ENCODE measurements around the gene PLCB3. TPM values are rescaled to one million over a fixed set of nuclear protein-coding genes. Genes with fewer than 3 reads are reported as not detected.

The PLCB3 gene
- polyA plus RNA-seq, 1 donor from 2014 or later: 2.1 TPM

GRCh38 chr11:64259533-64260067 is 8.3 kb downstream of the PLCB3 start:
- H3K79me2 ChIP-seq (replicated peaks; ENCODE audit: insufficient read depth, low read length): no peaks in the 10 kb centered on the region
- no peaks in the 10 kb centered on the region for H3K36me3 ChIP-seq (ENCODE audit: insufficient read depth, low read length)

DNA sequence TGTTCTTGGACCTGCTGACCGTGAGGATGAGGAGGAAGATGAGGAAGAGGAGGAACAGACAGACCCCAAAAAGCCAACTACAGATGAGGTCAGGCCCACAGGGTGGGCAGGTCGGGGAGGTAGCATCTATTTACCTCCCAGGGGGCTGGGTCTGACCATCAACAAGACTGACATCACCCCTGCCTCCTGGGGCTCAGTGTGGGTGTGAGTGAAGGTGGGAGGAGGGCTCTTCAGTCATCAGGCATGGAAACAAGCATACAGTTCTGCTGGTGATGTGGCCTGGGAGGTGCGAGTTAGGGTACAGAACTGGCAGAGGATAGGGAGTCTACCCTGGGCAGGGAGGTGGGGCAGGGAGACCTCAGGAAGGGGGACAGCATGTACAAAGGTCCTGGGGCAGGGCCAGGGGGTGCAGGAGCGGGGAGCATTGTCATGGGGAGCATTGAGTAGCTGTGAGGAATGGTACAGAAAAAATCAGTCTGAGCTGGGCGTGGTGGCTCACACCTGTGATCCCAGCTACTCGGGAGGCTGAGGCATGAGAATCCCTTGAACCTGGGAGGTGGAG is 8.9 kb downstream of the PLCB3 start:
- H3K36me3 ChIP-seq (ENCODE audit: insufficient read depth, low read length): no peaks in the 10 kb centered on the region
- H3K9me2 ChIP-seq (ENCODE audit: insufficient read depth, low read length): no peaks in the 10 kb centered on the region
- no peak for TF ChIP-seq EZH2 (IDR thresholded peaks at IDR 0.05; ENCODE audit: borderline replicate concordance, insufficient read depth, low read length, poor library complexity, severe bottlenecking)
- TF ChIP-seq SMC3 (conservative IDR thresholded peaks at IDR 0.05; ENCODE audit: poor library complexity): no peak
- no peak for TF ChIP-seq TAF1 (IDR thresholded peaks at IDR 0.05; ENCODE audit: low read depth)
- TF ChIP-seq RAD21 (conservative IDR thresholded peaks at IDR 0.05): no peak
- TF ChIP-seq, protein P1, sequence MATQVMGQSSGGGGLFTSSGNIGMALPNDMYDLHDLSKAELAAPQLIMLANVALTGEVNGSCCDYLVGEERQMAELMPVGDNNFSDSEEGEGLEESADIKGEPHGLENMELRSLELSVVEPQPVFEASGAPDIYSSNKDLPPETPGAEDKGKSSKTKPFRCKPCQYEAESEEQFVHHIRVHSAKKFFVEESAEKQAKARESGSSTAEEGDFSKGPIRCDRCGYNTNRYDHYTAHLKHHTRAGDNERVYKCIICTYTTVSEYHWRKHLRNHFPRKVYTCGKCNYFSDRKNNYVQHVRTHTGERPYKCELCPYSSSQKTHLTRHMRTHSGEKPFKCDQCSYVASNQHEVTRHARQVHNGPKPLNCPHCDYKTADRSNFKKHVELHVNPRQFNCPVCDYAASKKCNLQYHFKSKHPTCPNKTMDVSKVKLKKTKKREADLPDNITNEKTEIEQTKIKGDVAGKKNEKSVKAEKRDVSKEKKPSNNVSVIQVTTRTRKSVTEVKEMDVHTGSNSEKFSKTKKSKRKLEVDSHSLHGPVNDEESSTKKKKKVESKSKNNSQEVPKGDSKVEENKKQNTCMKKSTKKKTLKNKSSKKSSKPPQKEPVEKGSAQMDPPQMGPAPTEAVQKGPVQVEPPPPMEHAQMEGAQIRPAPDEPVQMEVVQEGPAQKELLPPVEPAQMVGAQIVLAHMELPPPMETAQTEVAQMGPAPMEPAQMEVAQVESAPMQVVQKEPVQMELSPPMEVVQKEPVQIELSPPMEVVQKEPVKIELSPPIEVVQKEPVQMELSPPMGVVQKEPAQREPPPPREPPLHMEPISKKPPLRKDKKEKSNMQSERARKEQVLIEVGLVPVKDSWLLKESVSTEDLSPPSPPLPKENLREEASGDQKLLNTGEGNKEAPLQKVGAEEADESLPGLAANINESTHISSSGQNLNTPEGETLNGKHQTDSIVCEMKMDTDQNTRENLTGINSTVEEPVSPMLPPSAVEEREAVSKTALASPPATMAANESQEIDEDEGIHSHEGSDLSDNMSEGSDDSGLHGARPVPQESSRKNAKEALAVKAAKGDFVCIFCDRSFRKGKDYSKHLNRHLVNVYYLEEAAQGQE (IDR thresholded peaks at IDR 0.05; ENCODE audit: borderline replicate concordance): no peak
- TF ChIP-seq EP300 (conservative IDR thresholded peaks at IDR 0.05; ENCODE audit: poor library complexity, severe bottlenecking): no peak
- TF ChIP-seq, protein P2, sequence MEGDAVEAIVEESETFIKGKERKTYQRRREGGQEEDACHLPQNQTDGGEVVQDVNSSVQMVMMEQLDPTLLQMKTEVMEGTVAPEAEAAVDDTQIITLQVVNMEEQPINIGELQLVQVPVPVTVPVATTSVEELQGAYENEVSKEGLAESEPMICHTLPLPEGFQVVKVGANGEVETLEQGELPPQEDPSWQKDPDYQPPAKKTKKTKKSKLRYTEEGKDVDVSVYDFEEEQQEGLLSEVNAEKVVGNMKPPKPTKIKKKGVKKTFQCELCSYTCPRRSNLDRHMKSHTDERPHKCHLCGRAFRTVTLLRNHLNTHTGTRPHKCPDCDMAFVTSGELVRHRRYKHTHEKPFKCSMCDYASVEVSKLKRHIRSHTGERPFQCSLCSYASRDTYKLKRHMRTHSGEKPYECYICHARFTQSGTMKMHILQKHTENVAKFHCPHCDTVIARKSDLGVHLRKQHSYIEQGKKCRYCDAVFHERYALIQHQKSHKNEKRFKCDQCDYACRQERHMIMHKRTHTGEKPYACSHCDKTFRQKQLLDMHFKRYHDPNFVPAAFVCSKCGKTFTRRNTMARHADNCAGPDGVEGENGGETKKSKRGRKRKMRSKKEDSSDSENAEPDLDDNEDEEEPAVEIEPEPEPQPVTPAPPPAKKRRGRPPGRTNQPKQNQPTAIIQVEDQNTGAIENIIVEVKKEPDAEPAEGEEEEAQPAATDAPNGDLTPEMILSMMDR (IDR thresholded peaks at IDR 0.05; ENCODE audit: poor library complexity, severe bottlenecking): no peak
- no peak for TF ChIP-seq MXI1 (conservative IDR thresholded peaks at IDR 0.05; ENCODE audit: poor library complexity, severe bottlenecking)
- TF ChIP-seq POLR2AphosphoS5 (IDR thresholded peaks at IDR 0.05): no peak
- no peaks in the 10 kb centered on the region for H3K9me3 ChIP-seq (ENCODE audit: low read length)
- H3F3A ChIP-seq (ENCODE audit: insufficient read depth, low read length, poor library complexity, severe bottlenecking): no peaks in the 10 kb centered on the region
- H3K4me2 ChIP-seq (ENCODE audit: low read length): no peak overlapping the region
- no peak overlapping the region for H3K4me3 ChIP-seq (ENCODE audit: low read length)
- no peaks in the 10 kb centered on the region for H3K79me2 ChIP-seq (replicated peaks; ENCODE audit: insufficient read depth, low read length)
- no peak overlapping the region for H3K9ac ChIP-seq (ENCODE audit: low read length)
- no peak overlapping the region for H2AFZ ChIP-seq (ENCODE audit: low read depth, low read length)
- no peaks in the 10 kb centered on the region for H3K27me3 ChIP-seq (ENCODE audit: insufficient read depth, low read depth, low read length)
- H3K27ac ChIP-seq (ENCODE audit: low read length): no peak overlapping the region
- H4K20me1 ChIP-seq (ENCODE audit: insufficient read depth): no peaks in the 10 kb centered on the region

More at GRCh38 chr11:64259533-64260067, 8.3 kb downstream of the PLCB3 start:
- Histone ChIP-seq H3K27me3 (ENCODE audit: insufficient read depth, low read depth, low read length) (no peaks in the 10 kb centered on the region), H3K27ac (ENCODE audit: low read length) (no peak overlapping the region), H3K4me2 (ENCODE audit: low read length) (no peak overlapping the region), H3K9me2 (ENCODE audit: insufficient read depth, low read length) (no peaks in the 10 kb centered on the region), H4K20me1 (ENCODE audit: insufficient read depth) (no peaks in the 10 kb centered on the region), H3K9ac (ENCODE audit: low read length) (no peak overlapping the region), H3F3A (ENCODE audit: insufficient read depth, low read length, poor library complexity, severe bottlenecking) (no peaks in the 10 kb centered on the region), H2AFZ (ENCODE audit: low read depth, low read length) (no peak overlapping the region), H3K9me3 (ENCODE audit: low read length) (no peaks in the 10 kb centered on the region), H3K4me3 (ENCODE audit: low read length) (no peak overlapping the region)
- TF ChIP-seq EZH2 (IDR thresholded peaks at IDR 0.05; ENCODE audit: borderline replicate concordance, insufficient read depth, low read length, poor library complexity, severe bottlenecking) (no peak), MXI1 (conservative IDR thresholded peaks at IDR 0.05; ENCODE audit: poor library complexity, severe bottlenecking) (no peak), EP300 (conservative IDR thresholded peaks at IDR 0.05; ENCODE audit: poor library complexity, severe bottlenecking) (no peak), POLR2AphosphoS5 (IDR thresholded peaks at IDR 0.05) (no peak), TAF1 (IDR thresholded peaks at IDR 0.05; ENCODE audit: low read depth) (no peak), SMC3 (conservative IDR thresholded peaks at IDR 0.05; ENCODE audit: poor library complexity) (no peak), RAD21 (conservative IDR thresholded peaks at IDR 0.05) (no peak)
- TF ChIP-seq, protein P2 (IDR thresholded peaks at IDR 0.05; ENCODE audit: poor library complexity, severe bottlenecking): no peak
- TF ChIP-seq, protein P1 (IDR thresholded peaks at IDR 0.05; ENCODE audit: borderline replicate concordance): no peak
